Activated naive CD4-positive, alpha-beta T cell treated with anti-CD3 and anti-CD28 coated beads for 36 hours (primary cell): ENCODE data around the gene GRID1. TPM values are rescaled to one million over a fixed set of nuclear protein-coding genes. Genes with fewer than 3 reads are reported as not detected.

Source experiments
- CTCF ChIA-PET: fragments of 350-600 bp; sonication (Branson Sonifier 250); formaldehyde crosslinking; loops from one replicate; lab custom pipeline; 2021; ENCODE audit warnings: antibody characterized with exemption; lab: Charles Lee
- DNase-seq: peaks from one replicate; pipeline ENCODE4 v3.0.0-alpha.2; 2020
- H3K27ac Mint-ChIP-seq: one replicate; pipeline ENCODE4 v1.8.0; 2021; ENCODE audit warnings: mild to moderate bottlenecking, mixed read lengths
- H3K27me3 Mint-ChIP-seq: one replicate; pipeline ENCODE4 v1.8.0; 2021; ENCODE audit warnings: low read depth, mixed read lengths
- H3K36me3 Mint-ChIP-seq: one replicate; pipeline ENCODE4 v1.8.0; 2021; ENCODE audit warnings: low read depth, mixed read lengths
- H3K4me1 Mint-ChIP-seq: one replicate; pipeline ENCODE4 v1.8.0; 2021; ENCODE audit warnings: low read depth, mixed read lengths
- H3K4me3 Mint-ChIP-seq: one replicate; pipeline ENCODE4 v1.8.0; 2021; ENCODE audit warnings: mild to moderate bottlenecking, moderate library complexity, mixed read lengths
- H3K9me3 Mint-ChIP-seq: one replicate; pipeline ENCODE4 v1.8.0; 2021; ENCODE audit warnings: mixed read lengths
- intact Hi-C: fragments of 100-400 bp; cut with micrococcal nuclease; formaldehyde crosslinking; loops from one replicate; pipeline ENCODE4 v1.15.1; 2023
- total RNA-seq, 2 experiments: library from RNA; stranded (reverse); gene quantifications; one replicate each; pipeline ENCODE4 v1.2.3, GENCODE V29; 2021

The GRID1 gene
- total RNA-seq, 2 experiments from 2014 or later = not detected

- no peak for DNase-seq
- no peak overlapping the region for H3K4me3 Mint-ChIP-seq
- H3K4me1 Mint-ChIP-seq = peaks cover 2% of the 10 kb centered on the region
- H3K36me3 Mint-ChIP-seq = no peaks in the 10 kb centered on the region
- H3K9me3 Mint-ChIP-seq = no peaks in the 10 kb centered on the region
- CTCF ChIA-PET = interaction anchor here (0.8 kb wide), 1 partner anchor 15 kb away, joined by 3 read pairs; no protein-coding TSS in a partner anchor
- H3K27ac Mint-ChIP-seq = no peak overlapping the region
- intact Hi-C loops = loop anchor here (5.0 kb wide), 2 partner anchors 217 to 827 kb away; no protein-coding TSS in a partner anchor
- peaks cover 23% of the 10 kb centered on the region for H3K27me3 Mint-ChIP-seq
Measured at GRCh38 chr10:86374664-86375063, 8.1 kb upstream of the GRID1 start.

GRCh38 chr10:86373828-86374227, 7.2 kb upstream of the GRID1 start:
- Mint-ChIP-seq H3K9me3 (no peaks in the 10 kb centered on the region), H3K4me1 (peaks cover 2% of the 10 kb centered on the region), H3K27me3 (peaks cover 31% of the 10 kb centered on the region), H3K4me3 (no peak overlapping the region), H3K27ac (no peak overlapping the region), H3K36me3 (no peaks in the 10 kb centered on the region)
- intact Hi-C loops = no loop called here
- CTCF ChIA-PET = no interaction called here
- DNase-seq = no peak

GRCh38 chr10:86373251-86373650, 6.7 kb upstream of the GRID1 start:
- no peak for DNase-seq
- intact Hi-C loops = no loop called here
- CTCF ChIA-PET = no interaction called here
- Mint-ChIP-seq H3K4me3 (no peak overlapping the region), H3K36me3 (no peaks in the 10 kb centered on the region), H3K27me3 (peaks cover 34% of the 10 kb centered on the region), H3K9me3 (no peaks in the 10 kb centered on the region), H3K27ac (no peak overlapping the region), H3K4me1 (peaks cover 2% of the 10 kb centered on the region)

GRCh38 chr10:86372784-86373239, 6.2 kb upstream of the GRID1 start:
- no peak overlapping the region for H3K27ac Mint-ChIP-seq
- no peak for DNase-seq
- H3K36me3 Mint-ChIP-seq = no peaks in the 10 kb centered on the region
- peaks cover 2% of the 10 kb centered on the region for H3K4me1 Mint-ChIP-seq
- intact Hi-C loops = no loop called here
- H3K9me3 Mint-ChIP-seq = no peaks in the 10 kb centered on the region
- no peak overlapping the region for H3K4me3 Mint-ChIP-seq
- CTCF ChIA-PET = no interaction called here
- H3K27me3 Mint-ChIP-seq = peaks cover 36% of the 10 kb centered on the region

GRCh38 chr10:86372119-86372783, 5.7 kb upstream of the GRID1 start:
- no peak for DNase-seq
- CTCF ChIA-PET = interaction anchor here (1.5 kb wide), 1 partner anchor 213 kb away, joined by 4 read pairs; no protein-coding TSS in a partner anchor
- no peak overlapping the region for H3K4me3 Mint-ChIP-seq
- H3K9me3 Mint-ChIP-seq = no peaks in the 10 kb centered on the region
- H3K27ac Mint-ChIP-seq = no peak overlapping the region
- H3K27me3 Mint-ChIP-seq = peaks cover 39% of the 10 kb centered on the region
- intact Hi-C loops = no loop called here
- H3K4me1 Mint-ChIP-seq = no peaks in the 10 kb centered on the region
- no peaks in the 10 kb centered on the region for H3K36me3 Mint-ChIP-seq

GRCh38 chr10:86371691-86372090, 5.1 kb upstream of the GRID1 start:
- H3K27ac Mint-ChIP-seq = no peak overlapping the region
- H3K4me3 Mint-ChIP-seq = no peak overlapping the region
- peaks cover 39% of the 10 kb centered on the region for H3K27me3 Mint-ChIP-seq
- no peaks in the 10 kb centered on the region for H3K9me3 Mint-ChIP-seq
- intact Hi-C loops = no loop called here
- H3K36me3 Mint-ChIP-seq = no peaks in the 10 kb centered on the region
- no peaks in the 10 kb centered on the region for H3K4me1 Mint-ChIP-seq
- CTCF ChIA-PET = interaction anchor here (1.5 kb wide), 1 partner anchor 214 kb away, joined by 4 read pairs; no protein-coding TSS in a partner anchor
- no peak for DNase-seq

- DNase-seq = no peak
- CTCF ChIA-PET = interaction anchor here (1.5 kb wide), 1 partner anchor 215 kb away, joined by 4 read pairs; no protein-coding TSS in a partner anchor
- no peaks in the 10 kb centered on the region for H3K9me3 Mint-ChIP-seq
- peaks cover 37% of the 10 kb centered on the region for H3K27me3 Mint-ChIP-seq
- H3K4me1 Mint-ChIP-seq = no peaks in the 10 kb centered on the region
- no peak overlapping the region for H3K27ac Mint-ChIP-seq
- H3K36me3 Mint-ChIP-seq = no peaks in the 10 kb centered on the region
- intact Hi-C loops = no loop called here
- no peak overlapping the region for H3K4me3 Mint-ChIP-seq
Measured at GRCh38 chr10:86371116-86371515, 4.5 kb upstream of the GRID1 start.

GRCh38 chr10:86370006-86370585, 3.5 kb upstream of the GRID1 start:
- Mint-ChIP-seq H3K4me3 (no peak overlapping the region), H3K9me3 (no peaks in the 10 kb centered on the region), H3K27me3 (peaks cover 43% of the 10 kb centered on the region), H3K36me3 (no peaks in the 10 kb centered on the region), H3K27ac (no peak overlapping the region), H3K4me1 (peaks cover 7% of the 10 kb centered on the region)
- CTCF ChIA-PET = interaction anchor here (1.4 kb wide), 1 partner anchor 30 kb away, joined by 3 read pairs; no protein-coding TSS in a partner anchor
- intact Hi-C loops = no loop called here
- DNase-seq = no peak

- peaks cover 53% of the 10 kb centered on the region for H3K27me3 Mint-ChIP-seq
- H3K4me3 Mint-ChIP-seq = no peak overlapping the region
- no peak overlapping the region for H3K27ac Mint-ChIP-seq
- no peak for DNase-seq
- H3K9me3 Mint-ChIP-seq = no peaks in the 10 kb centered on the region
- CTCF ChIA-PET = no interaction called here
- H3K36me3 Mint-ChIP-seq = no peaks in the 10 kb centered on the region
- intact Hi-C loops = no loop called here
- peaks cover 10% of the 10 kb centered on the region for H3K4me1 Mint-ChIP-seq
Measured at GRCh38 chr10:86368987-86369386, 2.4 kb upstream of the GRID1 start.

GRCh38 chr10:86368046-86368445, 1.5 kb upstream of the GRID1 start:
- CTCF ChIA-PET = interaction anchor here (0.6 kb wide), 1 partner anchor 782 kb away, joined by 3 read pairs; no protein-coding TSS in a partner anchor
- DNase-seq = no peak
- H3K9me3 Mint-ChIP-seq = no peaks in the 10 kb centered on the region
- H3K27ac Mint-ChIP-seq = no peak overlapping the region
- H3K36me3 Mint-ChIP-seq = no peaks in the 10 kb centered on the region
- no peak overlapping the region for H3K4me3 Mint-ChIP-seq
- H3K27me3 Mint-ChIP-seq = peaks cover 56% of the 10 kb centered on the region
- H3K4me1 Mint-ChIP-seq = peaks cover 12% of the 10 kb centered on the region
- intact Hi-C loops = no loop called here

- Mint-ChIP-seq H3K4me1 (peaks cover 14% of the 10 kb centered on the region), H3K4me3 (no peak overlapping the region), H3K9me3 (no peaks in the 10 kb centered on the region), H3K27ac (no peak overlapping the region), H3K27me3 (peaks cover 62% of the 10 kb centered on the region), H3K36me3 (no peaks in the 10 kb centered on the region)
- intact Hi-C loops = no loop called here
- CTCF ChIA-PET = interaction anchor here (0.6 kb wide), 1 partner anchor 781 kb away, joined by 3 read pairs; no protein-coding TSS in a partner anchor
- DNase-seq = no peak
Measured at GRCh38 chr10:86367152-86367951, 757 bp upstream of the GRID1 start.

- Mint-ChIP-seq H3K4me1 (peaks cover 14% of the 10 kb centered on the region), H3K27me3 (peaks cover 64% of the 10 kb centered on the region), H3K4me3 (no peak overlapping the region), H3K27ac (no peak overlapping the region), H3K36me3 (no peaks in the 10 kb centered on the region), H3K9me3 (no peaks in the 10 kb centered on the region)
- intact Hi-C loops = no loop called here
- no peak for DNase-seq
- CTCF ChIA-PET = no interaction called here
Measured at GRCh38 chr10:86366902-86367151, 232 bp upstream of the GRID1 start.
